Measurements from ENCODE around the gene DGKK. TPM values are rescaled to one million over a fixed set of nuclear protein-coding genes. Genes with fewer than 3 reads are reported as not detected.

The DGKK gene
- total and polyA plus RNA-seq, 11 donors, result not detected

DNA sequence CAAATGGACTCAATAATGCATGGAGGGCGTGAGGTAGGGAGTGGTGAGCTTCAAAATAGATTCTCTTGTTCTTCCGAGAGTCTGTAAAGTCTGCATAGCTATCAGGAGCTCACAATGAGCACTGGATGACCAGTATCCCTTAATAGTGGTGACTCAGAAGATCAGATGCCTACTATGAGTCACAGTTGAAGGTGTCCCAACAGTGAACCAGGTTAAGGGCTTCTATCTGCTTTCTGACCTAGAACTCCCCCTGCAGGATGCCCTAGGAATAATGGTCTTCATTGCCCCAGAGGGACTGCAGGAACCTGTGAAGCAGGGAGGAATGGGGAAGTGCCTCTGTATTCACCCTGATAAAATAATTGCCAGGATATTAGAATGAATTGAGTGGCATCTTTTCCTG lies 22.1 kb downstream of the DGKK start:
- intact Hi-C loops (cut with DNase I), result loop anchor here in 1 of 10 donors (10.0 kb wide), 1 partner anchor 64 kb away; no protein-coding TSS in a partner anchor
- ATAC-seq (no peak), DNase-seq (no peak)
- Histone ChIP-seq H3K4me3 (no peak overlapping the region), H3K9me3 (no peaks in the 10 kb centered on the region), H3K36me3 (no peaks in the 10 kb centered on the region), H3K27ac (no peak overlapping the region), H3K27me3 (peaks cover 0 to 64% (median 0%) of the 10 kb centered on the region in 9 donors), H3K4me1 (no peaks in the 10 kb centered on the region)
- 48 to 83% (median 74%) methylated on average over 2 of the region's 2 CpGs for WGBS, 4 donors
- no peak for TF ChIP-seq CTCF (IDR thresholded peaks at IDR 0.05)
- TF ChIP-seq POLR2A (IDR thresholded peaks at IDR 0.05), result no peak

GRCh38 chrX:50447535-50447934 lies 23.1 kb downstream of the DGKK start:
- DNase-seq, result no peak
- ATAC-seq, result no peak
- TF ChIP-seq POLR2A (IDR thresholded peaks at IDR 0.05) (no peak), CTCF (IDR thresholded peaks at IDR 0.05) (no peak)
- no peaks in the 10 kb centered on the region for H3K4me1 ChIP-seq
- H3K4me3 ChIP-seq, result no peak overlapping the region
- no peaks in the 10 kb centered on the region for H3K36me3 ChIP-seq
- no peaks in the 10 kb centered on the region for H3K9me3 ChIP-seq
- no peak overlapping the region for H3K27ac ChIP-seq
- WGBS, 4 donors, result 78 to 91% (median 86%) methylated on average over 3 of the region's 3 CpGs
- peaks cover 0 to 58% (median 0%) of the 10 kb centered on the region in 9 donors for H3K27me3 ChIP-seq
- intact Hi-C loops (cut with DNase I), result loop anchor here in 1 of 10 donors (10.0 kb wide), 1 partner anchor 63 kb away; no protein-coding TSS in a partner anchor

DNA sequence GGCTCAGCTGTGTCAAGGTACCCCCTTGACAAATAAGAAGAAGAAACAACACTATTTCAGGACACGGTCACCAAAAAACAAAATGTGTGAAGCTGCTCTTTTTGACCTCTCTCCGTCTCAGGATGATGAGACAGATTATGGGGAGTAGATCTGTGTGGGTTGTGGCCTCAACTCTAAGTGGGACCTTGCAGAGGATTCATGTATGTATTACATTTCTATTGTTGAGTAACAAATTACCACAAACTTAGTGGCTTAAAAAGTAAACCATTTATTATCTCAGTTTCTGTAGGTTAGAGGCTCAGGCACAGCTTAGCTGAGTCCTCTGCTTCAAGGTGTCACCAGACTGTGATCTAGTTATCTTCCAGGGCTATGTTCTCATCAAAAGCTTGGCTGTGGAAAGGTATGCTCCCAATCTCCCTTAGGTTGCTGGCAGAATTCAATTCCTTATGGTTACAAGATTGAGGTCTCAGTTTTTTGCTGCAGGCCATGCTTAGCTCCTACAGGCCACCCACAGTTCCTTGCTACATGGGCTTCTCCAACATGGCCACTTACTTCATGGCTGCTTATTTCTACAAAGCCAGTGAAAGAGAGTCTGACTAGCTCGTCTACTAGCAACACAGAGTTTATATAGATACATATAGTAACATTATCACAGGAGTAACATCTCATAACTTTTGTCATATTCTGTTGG lies 28.1 kb downstream of the DGKK start:
- 62 to 78% (median 72%) methylated on average over 3 of the region's 3 CpGs for WGBS, 4 donors
- no peaks in the 10 kb centered on the region for H3K4me1 ChIP-seq
- H3K4me3 ChIP-seq, result no peak overlapping the region
- H3K9me3 ChIP-seq, result no peaks in the 10 kb centered on the region
- no peak overlapping the region for H3K27ac ChIP-seq
- intact Hi-C loops (cut with DNase I), result loop anchor here in 1 of 10 donors (10.0 kb wide), 1 partner anchor 58 kb away; no protein-coding TSS in a partner anchor
- DNase-seq, result no peak
- peaks cover 0 to 16% (median 0%) of the 10 kb centered on the region in 9 donors for H3K27me3 ChIP-seq
- ATAC-seq, result no peak
- no peaks in the 10 kb centered on the region for H3K36me3 ChIP-seq
- TF ChIP-seq CTCF (IDR thresholded peaks at IDR 0.05), result no peak
- no peak for TF ChIP-seq POLR2A (IDR thresholded peaks at IDR 0.05)

DNA sequence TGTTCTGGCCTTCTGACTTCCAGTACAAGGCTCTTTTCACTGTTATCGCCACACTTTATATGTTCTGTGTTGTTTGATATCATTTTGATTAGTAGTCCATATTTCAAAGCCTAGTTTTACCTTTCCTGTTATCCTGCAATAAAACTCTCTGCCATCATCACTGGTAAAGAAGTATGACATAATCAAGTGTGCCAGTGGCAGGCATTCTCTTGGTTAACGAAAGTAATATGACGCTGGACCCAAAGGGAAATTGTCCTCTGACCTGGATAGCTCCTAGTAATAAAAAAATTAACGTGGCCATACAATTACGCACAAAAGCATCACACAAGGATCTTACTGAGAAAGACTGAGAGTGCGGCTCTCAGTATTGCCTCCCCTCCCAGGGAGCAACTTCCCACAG lies 33.8 kb downstream of the DGKK start:
- no peaks in the 10 kb centered on the region for H3K9me3 ChIP-seq
- H3K4me1 ChIP-seq, result no peaks in the 10 kb centered on the region
- ATAC-seq, result no peak
- no peak overlapping the region for H3K4me3 ChIP-seq
- no peaks in the 10 kb centered on the region for H3K36me3 ChIP-seq
- WGBS, 4 donors, result 79 to 94% (median 85%) methylated on average over 6 of the region's 6 CpGs
- peaks cover 0 to 14% (median 0%) of the 10 kb centered on the region in 9 donors for H3K27me3 ChIP-seq
- intact Hi-C loops (cut with DNase I), result no loop called here
- DNase-seq, result no peak
- H3K27ac ChIP-seq, result no peak overlapping the region
- TF ChIP-seq CTCF (IDR thresholded peaks at IDR 0.05), result no peak
- no peak for TF ChIP-seq POLR2A (IDR thresholded peaks at IDR 0.05)

Data from heart left ventricle (tissue), 16 donors.